Small intestine (tissue), 7 donors: ENCODE data around the gene KIAA0930. TPM values are rescaled to one million over a fixed set of nuclear protein-coding genes. Genes with fewer than 3 reads are reported as not detected.

Source experiments
- DNase-seq, 2 donors: peaks; one replicate each; pipeline versions ENCODE4 v3.0.0 to v3.0.0-alpha.2; 2013
- FAIRE-seq: peaks from 2 replicates; lab custom pipeline; 2012; peaks lifted over from hg19 to GRCh38; lab: Jason Lieb, UNC
- H3K27ac ChIP-seq, 3 donors: one replicate each; pipeline ENCODE4 v1.5.1; 2013; ENCODE audit warnings: low read length in 2 of 3, mild to moderate bottlenecking in 2 of 3, control low read depth in 1 of 3, inconsistent platforms in 1 of 3, low read depth in 1 of 3, moderate library complexity in 1 of 3
- H3K27me3 ChIP-seq, 3 donors: one replicate each; pipeline ENCODE4 v1.6.1; 2013; ENCODE audit warnings: low read length in 3 of 3, inconsistent platforms in 1 of 3; ENCODE audit not compliant: control insufficient read depth in 3 of 3, insufficient read depth in 3 of 3
- H3K36me3 ChIP-seq, 3 donors: one replicate each; pipeline ENCODE4 v1.6.1; 2013; ENCODE audit warnings: low read length in 3 of 3, inconsistent platforms in 1 of 3, low read depth in 1 of 3, mild to moderate bottlenecking in 1 of 3, moderate library complexity in 1 of 3; ENCODE audit not compliant: control insufficient read depth in 3 of 3, insufficient read depth in 2 of 3
- H3K4me1 ChIP-seq, 3 donors: one replicate each; pipeline ENCODE4 v1.6.1; 2013; ENCODE audit warnings: low read length in 2 of 3, inconsistent platforms in 1 of 3, low read depth in 1 of 3, mild to moderate bottlenecking in 1 of 3, moderate library complexity in 1 of 3; ENCODE audit not compliant: control insufficient read depth in 3 of 3, insufficient read depth in 2 of 3
- H3K4me3 ChIP-seq, 3 donors: one replicate each; pipeline ENCODE4 v1.5.1; 2013; ENCODE audit warnings: low read length in 3 of 3, control low read depth in 1 of 3, inconsistent platforms in 1 of 3, low read depth in 1 of 3, mild to moderate bottlenecking in 1 of 3, moderate library complexity in 1 of 3
- H3K9me3 ChIP-seq, 2 donors: one replicate each; pipeline ENCODE4 v1.6.1; 2013; ENCODE audit warnings: low read depth in 1 of 2, low read length in 1 of 2; ENCODE audit not compliant: control insufficient read depth in 2 of 2, insufficient read depth in 1 of 2
- WGBS, 3 donors: extraction: QIAGEN DNeasy Blood & Tissue Kit; methylation state at CpG; one replicate each; pipeline ENCODE4 v1.1.7; 2013; 5-methylcytosine and 5-hydroxymethylcytosine counted together
- polyA plus RNA-seq, 4 donors: library from polyadenylated mRNA; stranded (reverse) in 3 of 4; unstranded in 1 of 4; fragments of 200-250 nt in 3 of 4; fragments of 120-200 nt in 1 of 4; gene quantifications; one replicate each; pipeline versions ENCODE4 v1.2.1 to v1.2.3, GENCODE V29; 2013
- donor health status: healthy with polysubstance abuse.
- donor health status: control.
- donor health status: control.
- donor health status: Bipolar disorder and iron deficiency.
- donor health status: healthy.

Gene KIAA0930
- polyA plus RNA-seq, 4 donors: 19.3 to 29.0 (median 26.0) TPM

DNA sequence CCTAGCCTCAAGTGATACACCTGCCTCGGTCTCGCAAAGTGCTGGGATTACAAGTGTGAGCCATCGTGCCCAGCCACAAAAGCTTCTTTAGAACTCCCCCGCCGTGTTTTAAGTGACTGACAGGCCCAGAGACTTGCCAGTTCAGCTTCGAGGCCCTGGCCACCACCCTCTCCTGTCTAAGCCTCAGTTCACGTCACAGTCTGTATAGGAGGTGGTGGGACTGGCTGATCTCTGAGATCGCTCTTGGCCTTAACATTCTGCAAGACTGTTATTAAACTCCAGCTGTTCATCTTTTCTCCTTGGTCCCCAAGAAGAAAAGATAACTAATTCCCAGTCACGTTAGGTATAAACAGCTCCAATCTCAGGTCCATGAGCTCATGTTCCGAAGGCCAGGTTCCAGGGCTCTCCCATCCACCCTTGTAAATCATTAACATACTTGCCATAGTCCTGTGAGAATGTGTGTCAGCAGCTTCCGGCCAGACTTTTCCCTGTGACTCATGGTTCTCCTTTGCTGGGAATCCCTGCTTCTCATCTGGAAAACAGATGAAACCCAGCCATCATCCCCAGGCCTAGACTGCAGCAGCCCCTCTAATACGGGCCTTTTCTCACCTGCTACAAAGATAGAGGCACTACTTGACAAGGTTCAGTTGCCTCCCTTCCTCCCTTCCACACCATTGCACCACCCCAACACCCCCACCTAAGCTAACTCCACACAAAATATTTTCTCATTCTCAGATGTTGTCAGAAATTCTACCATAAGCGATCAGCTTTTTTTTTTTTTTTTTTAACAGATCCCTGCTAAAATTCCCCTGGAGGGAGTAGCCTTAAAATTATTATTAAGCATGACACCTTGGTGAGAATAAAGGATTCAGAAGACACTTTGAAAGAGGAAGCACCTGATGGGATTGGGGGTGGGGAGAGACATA, 5.6 kb upstream of the KIAA0930 start:
- Histone ChIP-seq H3K4me1 (peaks cover 6 to 25% (median 7%) of the 10 kb centered on the region in 3 donors), H3K27ac (peak overlapping the region; percentile 89 to 95 (median 93))

GRCh38 chr22:45244916-45245315, 4.2 kb upstream of the KIAA0930 start:
- DNase-seq (peak; percentile 42 to 61), FAIRE-seq (no peak)
- Histone ChIP-seq H3K4me3 (no peak overlapping the region), H3K4me1 (peaks cover 7 to 29% (median 9%) of the 10 kb centered on the region in 3 donors), H3K27me3 (no peaks in the 10 kb centered on the region), H3K36me3 (no peaks in the 10 kb centered on the region), H3K9me3 (no peaks in the 10 kb centered on the region), H3K27ac (peak overlapping the region in 2 of 3 donors; percentile 65 to 89)
- 51 to 78% (median 70%) methylated on average over 4 of the region's 4 CpGs for WGBS, 3 donors

More for the DNA sequence above, 5.6 kb upstream of the KIAA0930 start:
- Histone ChIP-seq H3K36me3 (no peaks in the 10 kb centered on the region), H3K9me3 (no peaks in the 10 kb centered on the region), H3K4me3 (no peak overlapping the region), H3K27me3 (no peaks in the 10 kb centered on the region)
- 13 to 43% (median 30%) methylated on average over 13 of the region's 13 CpGs for WGBS, 3 donors
- FAIRE-seq: peak; percentile 51
- peak; percentile 97 to 99 for DNase-seq

GRCh38 chr22:45242778-45243191, 2.1 kb upstream of the KIAA0930 start:
- whole genome bisulfite sequencing, 3 donors: 54 to 63% (median 54%) methylated on average over 7 of the region's 7 CpGs

DNA sequence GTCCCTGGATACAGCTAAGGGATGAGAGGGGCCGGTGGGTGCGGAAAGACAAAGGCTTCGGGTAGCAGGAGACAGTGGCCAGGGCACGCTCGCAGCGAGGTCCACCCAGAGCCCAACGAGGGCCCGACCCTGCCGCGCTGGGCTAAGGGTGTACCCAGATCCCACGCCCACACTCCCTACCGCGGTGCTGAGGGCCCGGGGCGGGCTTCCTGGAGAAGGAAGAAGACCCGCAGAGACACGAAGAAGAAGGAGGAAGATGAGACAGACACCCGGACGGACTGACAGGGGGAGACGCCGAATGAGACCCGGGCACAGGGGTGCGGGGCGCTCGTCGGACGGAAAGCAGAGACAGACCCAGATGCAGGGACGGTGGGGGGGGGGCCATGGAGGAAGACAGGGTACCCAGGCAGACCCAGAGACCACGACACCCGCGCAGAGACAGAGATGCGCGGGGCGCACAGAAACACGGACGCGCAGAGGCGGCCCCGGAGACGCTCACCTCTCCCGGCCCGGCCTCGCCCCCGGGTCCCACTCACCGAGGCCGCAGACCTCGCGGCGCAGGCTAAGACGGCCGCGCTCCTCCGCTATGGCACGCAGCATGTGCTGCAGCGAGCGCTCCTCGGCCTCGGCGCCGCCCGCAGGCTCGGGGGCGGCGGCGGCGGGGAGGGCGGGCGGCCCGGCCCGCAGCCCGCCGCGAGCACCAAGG, 437 bp downstream of the KIAA0930 start:
- Histone ChIP-seq H3K9me3 (no peaks in the 10 kb centered on the region), H3K36me3 (peaks cover 0 to 32% (median 0%) of the 10 kb centered on the region in 3 donors), H3K27me3 (no peaks in the 10 kb centered on the region), H3K27ac (peak overlapping the region in 1 of 3 donors; percentile 28), H3K4me3 (peak overlapping the region; percentile 57 to 82 (median 69)), H3K4me1 (peaks cover 4 to 19% (median 7%) of the 10 kb centered on the region in 3 donors)
- DNase-seq (no peak), FAIRE-seq (no peak)
- 1 to 2% (median 1%) methylated on average over 27 to 73 of the region's 73 CpGs for WGBS, 3 donors

More at GRCh38 chr22:45242778-45243191, 2.1 kb upstream of the KIAA0930 start:
- H3K4me1 ChIP-seq: peaks cover 4 to 35% (median 9%) of the 10 kb centered on the region in 3 donors
- H3K27me3 ChIP-seq: no peaks in the 10 kb centered on the region
- FAIRE-seq (no peak), DNase-seq (no peak)
- no peak overlapping the region for H3K27ac ChIP-seq
- H3K36me3 ChIP-seq: peaks cover 0 to 12% (median 0%) of the 10 kb centered on the region in 3 donors
- H3K9me3 ChIP-seq: no peaks in the 10 kb centered on the region
- H3K4me3 ChIP-seq: no peak overlapping the region

DNA sequence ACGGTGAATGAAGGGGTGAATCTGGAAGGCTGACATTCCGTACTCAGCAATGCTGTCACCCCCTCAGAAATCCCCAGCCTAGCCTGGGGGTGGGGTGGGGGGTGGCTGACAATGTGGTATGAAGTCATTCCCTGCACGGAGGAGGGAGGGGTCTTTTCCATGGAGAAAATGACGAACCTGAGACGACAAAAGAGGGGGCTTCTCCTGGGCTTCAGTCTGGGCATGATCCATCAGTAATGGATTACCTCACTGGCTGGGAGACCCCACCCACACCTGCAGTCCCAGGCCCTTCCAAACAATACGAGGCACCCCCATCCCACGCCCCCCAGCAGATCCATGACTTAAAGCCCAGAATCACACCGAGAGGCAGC, 1.0 kb downstream of the KIAA0930 start:
- DNase-seq (no peak), FAIRE-seq (no peak)
- no peaks in the 10 kb centered on the region for H3K27me3 ChIP-seq
- peak overlapping the region in 1 of 3 donors; percentile 12 for H3K27ac ChIP-seq
- peaks cover 0 to 36% (median 0%) of the 10 kb centered on the region in 3 donors for H3K36me3 ChIP-seq
- H3K9me3 ChIP-seq: no peaks in the 10 kb centered on the region
- H3K4me3 ChIP-seq: peak overlapping the region; percentile 57 to 82 (median 69)
- peaks cover 3 to 14% (median 4%) of the 10 kb centered on the region in 3 donors for H3K4me1 ChIP-seq
- 33 to 46% (median 41%) methylated on average over 8 of the region's 8 CpGs for WGBS, 3 donors

- FAIRE-seq (no peak), DNase-seq (no peak)
- 72 to 75% (median 73%) methylated on average over 6 of the region's 6 CpGs for WGBS, 3 donors
- peaks cover 2 to 10% (median 4%) of the 10 kb centered on the region in 3 donors for H3K4me1 ChIP-seq
- peak overlapping the region in 1 of 3 donors; percentile 12 for H3K27ac ChIP-seq
- no peaks in the 10 kb centered on the region for H3K9me3 ChIP-seq
- peaks cover 0 to 36% (median 0%) of the 10 kb centered on the region in 3 donors for H3K36me3 ChIP-seq
- peak overlapping the region in 1 of 3 donors; percentile 82 for H3K4me3 ChIP-seq
- H3K27me3 ChIP-seq: no peaks in the 10 kb centered on the region
These were observed 1.6 kb downstream of the KIAA0930 start for GRCh38 chr22:45238957-45239680.

DNA sequence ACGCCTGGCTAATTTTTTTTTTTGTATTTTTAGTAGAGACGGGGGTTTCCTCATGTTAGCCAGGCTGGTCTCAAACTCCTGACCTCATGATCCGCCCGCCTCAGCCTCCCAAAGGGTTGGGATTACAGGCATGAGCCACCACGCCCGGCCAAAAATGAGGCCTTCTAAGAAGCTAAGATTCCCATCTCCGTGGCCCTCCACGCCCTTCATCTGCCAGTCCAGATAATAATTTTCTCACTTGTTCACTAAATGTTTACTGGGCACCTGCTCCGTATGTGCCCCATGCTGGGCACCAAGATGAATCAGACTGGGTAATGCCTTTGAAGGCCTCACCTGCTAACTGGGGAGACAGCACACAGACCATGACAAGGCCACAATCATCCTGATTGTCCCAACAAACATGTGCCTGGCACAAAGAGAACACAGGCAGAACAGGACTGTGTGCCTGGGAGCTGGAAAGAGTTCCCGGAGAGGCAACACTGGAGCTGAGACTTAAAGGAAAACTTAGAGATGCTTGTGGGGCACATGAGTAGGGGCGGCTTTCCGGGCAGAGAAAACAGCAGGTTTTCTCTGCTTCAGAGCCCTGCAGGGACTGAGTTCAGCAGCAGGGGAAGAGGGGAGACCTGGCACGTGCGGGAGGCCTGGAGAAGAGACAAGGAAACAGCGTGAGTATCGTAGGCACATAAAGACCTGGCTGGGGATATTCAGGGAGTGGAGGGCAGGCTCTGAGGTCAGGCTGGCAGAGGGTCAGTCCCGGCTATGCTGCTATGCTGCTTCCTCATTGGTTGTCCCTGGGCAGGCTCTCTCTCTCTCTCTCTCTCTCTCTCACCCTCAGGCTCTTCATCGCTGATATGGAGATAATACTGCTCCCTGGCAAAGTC, 2.4 kb downstream of the KIAA0930 start:
- peaks cover 2 to 14% (median 4%) of the 10 kb centered on the region in 3 donors for H3K4me1 ChIP-seq
- peaks cover 0 to 39% (median 0%) of the 10 kb centered on the region in 3 donors for H3K36me3 ChIP-seq
- no peak overlapping the region for H3K4me3 ChIP-seq
- no peak for FAIRE-seq
- H3K27me3 ChIP-seq: no peaks in the 10 kb centered on the region
- no peak overlapping the region for H3K27ac ChIP-seq
- no peak for DNase-seq
- WGBS, 3 donors: 89 to 92% (median 91%) methylated on average over 18 of the region's 18 CpGs
- H3K9me3 ChIP-seq: no peaks in the 10 kb centered on the region
